SHP77 (cell line): ENCODE measurements around the gene TXNDC5.
"Not testable (repeated sequence)": the region's sequence is repeated elsewhere in the genome, so short reads cannot be mapped to it uniquely, and the experiment has no call there.

Source experiments
- DNase-seq, 2 experiments: peaks; one replicate each; lab custom pipeline; 2025; lab: John Stamatoyannopoulos, UW

TXNDC5 gene

DNA sequence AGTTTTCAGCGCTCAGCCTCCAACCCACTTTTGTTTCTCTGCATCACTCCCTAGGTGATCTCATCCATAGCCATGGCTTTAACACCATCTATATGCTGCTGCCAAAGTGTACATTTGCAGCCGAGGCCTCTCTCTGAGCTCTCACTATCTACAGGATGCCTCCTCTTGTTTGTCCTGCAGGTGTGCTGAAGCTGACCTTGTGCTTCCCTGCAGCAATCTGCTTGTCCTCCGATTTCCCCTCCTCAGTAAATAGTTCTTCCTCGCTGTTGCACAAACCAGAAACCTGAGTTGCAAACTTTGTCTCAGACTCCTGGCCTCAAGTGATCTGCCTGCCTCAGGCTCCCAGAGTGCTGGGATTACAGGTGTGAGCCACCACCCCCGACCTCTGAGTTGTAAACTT is 3.7 kb upstream of the TXNDC5 start:
- DNase-seq: no peak

DNA sequence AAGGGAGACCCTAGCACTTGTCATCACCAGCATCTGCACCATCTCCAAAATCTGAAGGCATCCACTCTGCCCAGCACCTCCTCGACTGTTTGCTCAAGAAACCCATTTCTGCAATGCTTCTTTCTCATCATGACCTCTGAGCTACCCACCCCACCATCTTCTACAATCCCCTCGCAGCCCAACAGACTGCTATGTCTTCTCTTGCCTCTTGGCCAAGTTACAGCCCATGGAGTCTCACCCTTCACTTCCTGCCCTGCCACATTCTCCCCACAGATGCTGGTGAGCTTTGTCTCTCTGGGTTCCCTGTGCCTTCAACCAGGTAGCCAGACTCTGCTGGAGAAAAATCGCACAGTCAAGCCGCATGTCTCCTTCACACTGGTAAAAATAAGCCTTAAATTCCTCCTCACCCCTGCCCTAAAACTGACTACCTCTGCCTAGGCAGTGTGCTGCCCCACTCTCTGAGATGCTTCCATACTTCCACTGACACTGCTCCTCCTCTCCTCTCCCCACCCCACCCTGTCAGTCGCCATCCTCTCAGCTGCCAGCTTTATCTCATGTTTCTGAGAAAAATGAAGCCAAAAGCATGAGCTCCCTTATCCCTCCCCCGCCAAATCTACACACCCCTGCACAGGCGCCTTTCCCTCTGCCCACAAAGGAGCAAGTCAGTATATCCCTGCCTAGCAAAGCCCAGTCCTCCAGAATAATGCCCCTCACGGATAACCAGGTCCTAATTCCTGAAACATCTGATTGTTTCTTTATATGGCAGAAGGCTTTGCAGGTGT is 2.3 kb upstream of the TXNDC5 start:
- no peak for DNase-seq

DNA sequence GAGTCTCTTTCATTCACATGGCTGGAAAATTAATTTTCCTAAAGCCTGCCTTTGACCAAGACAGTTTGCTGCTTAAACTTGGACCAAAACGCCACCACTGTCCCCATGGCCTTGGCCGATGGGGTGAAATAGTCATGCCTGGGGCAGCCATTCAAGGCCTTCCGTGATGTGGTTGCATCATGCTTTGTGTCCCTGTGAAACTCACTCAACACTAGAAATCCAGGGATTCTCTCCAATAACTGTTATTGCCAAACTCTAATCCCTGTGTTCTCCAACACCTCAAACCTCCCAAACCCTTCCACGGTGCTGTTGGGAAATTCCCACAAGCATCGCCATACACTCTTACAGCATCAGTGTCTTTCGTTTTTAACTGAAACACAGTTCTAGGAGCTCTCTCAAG is 1.4 kb upstream of the TXNDC5 start:
- DNase-seq: no peak

DNA sequence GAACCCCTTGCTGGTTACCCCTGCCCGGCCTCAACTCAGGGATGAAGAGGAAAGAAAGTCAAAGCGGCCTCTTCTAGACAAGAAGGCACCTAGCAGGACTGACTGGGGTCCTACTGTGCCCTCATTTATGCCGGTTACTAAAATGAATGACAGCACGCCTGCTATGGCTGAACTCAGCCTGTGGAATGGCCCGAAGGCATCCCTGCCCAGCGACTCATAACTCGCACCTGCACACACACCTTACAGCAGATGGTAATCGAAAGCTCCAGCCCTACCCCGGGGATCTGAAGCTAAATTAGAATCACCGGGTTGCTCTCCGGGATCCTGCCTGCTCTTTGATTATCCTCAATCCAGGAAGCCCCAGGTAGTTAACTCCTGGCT is 747 bp upstream of the TXNDC5 start:
- DNase-seq: peak in 1 of 2 experiments; percentile 6

DNA sequence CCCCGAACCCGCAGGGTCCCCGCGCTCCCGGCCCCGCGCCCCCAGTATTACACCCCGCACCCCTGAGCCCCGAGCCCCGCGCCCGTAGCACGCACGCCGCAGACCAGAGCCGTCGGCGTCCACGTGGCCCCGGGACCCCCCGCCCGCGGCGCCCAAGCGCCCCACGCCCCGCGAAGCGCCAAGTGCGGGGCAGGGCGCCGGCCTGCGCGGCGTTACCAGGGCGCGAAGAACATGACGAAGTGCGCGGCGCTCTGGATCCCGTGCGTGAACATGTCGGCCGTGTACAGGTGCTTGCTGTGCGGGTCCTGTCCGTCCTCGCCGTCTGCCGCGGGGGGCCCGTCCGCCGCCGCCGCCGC is 312 bp downstream of the TXNDC5 start:
- no peak for DNase-seq

DNA sequence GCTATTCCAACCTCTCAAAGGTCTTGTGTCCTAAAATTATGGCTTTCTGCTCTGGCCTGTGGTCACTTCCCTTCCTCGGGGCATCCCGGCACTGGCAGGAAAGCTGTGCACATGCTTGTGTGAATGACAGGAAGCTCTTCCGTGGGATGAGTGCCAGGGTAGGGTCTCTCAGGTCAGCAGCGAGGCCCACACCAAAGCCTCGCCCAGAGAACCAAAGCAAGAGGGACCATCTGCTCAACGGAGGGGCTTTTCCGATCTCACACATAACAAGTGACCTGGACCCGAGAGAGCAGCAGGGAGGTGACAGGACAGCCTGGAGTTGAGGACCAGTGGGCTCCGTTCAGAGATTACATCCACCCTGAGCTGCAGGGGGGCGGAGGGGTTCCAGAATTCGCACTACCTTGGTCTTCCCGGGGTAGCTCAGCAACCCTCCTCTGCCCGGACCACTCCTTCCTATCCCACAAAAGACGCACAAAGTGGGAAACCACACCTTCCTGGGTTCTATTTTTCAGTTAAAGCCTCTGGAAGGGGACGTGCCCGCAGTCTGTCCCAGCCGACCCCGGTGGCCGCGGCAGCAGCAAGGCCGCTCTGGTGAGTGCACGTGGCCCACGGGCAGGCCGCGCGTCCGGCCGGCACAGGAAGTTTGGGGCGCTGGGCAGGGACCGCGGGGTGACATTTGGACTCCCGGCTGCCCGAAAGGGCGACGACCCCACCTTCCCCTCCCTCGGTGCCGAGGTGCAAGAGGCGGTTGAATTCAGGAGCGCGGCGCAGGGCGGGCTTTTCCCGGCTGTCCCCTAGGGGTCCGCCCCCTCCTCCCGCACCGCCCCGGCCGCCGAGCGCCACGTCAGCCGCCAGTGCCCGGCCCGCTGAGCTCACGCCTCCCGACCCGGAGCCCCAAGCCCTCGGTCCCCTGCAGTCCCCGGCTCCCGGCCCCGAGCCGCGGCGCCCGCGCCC is 988 bp downstream of the TXNDC5 start:
- peak; percentile 9 to 34 for DNase-seq

DNA sequence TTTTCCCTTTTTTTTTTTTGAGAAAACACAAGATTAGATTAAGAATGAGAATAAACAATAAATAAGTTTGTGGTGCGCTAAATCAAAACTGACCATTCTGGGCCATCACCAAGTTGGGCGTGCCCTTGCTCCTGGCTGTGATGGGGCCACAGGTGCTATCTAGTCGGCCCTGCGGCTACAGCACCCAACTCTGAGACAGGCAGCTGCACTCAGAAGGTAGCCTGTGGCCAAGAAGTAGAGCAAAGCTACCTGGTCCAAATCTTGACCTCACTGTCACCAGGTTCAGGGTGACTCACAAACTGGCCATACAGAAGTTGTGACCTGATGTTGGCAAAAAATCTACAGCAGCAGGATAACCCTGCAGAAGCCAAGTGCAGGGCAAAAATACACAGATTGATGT is 3.4 kb downstream of the TXNDC5 start:
- DNase-seq: no peak

DNA sequence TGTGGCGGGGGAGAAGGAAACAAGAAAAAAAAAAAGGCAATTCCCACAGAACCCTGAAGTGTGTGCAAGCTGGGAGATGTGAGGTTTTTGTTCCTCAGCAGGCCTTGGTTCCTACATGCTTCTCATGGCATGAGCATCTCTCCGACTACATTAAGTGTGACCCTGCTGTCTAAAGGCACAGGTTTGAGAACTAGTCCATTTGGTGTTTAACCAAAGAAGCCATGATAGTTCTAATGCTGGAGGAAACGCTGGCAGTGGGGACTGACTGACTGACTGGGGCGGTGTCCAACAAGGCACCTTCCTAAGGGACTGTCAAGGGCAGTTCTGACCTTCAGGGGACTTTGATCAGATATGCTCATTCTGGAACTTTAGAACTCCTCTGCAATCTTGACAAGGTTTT is 3.8 kb downstream of the TXNDC5 start:
- DNase-seq: no peak

DNA sequence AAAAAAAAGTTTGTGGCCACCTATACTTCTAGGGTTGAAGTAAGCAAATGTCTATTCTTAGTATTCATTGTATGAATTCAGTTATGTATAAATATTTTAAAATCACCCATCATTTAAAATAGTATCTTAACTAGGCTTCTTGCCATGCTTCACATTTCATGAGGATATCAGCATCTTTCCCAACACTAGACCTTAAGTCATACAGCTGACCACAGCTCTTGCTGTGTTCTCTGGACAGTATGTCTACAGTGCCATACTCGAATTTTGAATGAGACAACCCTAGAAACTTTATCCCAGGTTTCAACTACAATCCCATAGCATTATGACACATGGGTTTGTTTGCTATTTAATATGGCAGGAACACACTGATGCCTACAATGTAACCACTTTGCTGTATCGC is 5.2 kb downstream of the TXNDC5 start:
- DNase-seq: no peak

DNA sequence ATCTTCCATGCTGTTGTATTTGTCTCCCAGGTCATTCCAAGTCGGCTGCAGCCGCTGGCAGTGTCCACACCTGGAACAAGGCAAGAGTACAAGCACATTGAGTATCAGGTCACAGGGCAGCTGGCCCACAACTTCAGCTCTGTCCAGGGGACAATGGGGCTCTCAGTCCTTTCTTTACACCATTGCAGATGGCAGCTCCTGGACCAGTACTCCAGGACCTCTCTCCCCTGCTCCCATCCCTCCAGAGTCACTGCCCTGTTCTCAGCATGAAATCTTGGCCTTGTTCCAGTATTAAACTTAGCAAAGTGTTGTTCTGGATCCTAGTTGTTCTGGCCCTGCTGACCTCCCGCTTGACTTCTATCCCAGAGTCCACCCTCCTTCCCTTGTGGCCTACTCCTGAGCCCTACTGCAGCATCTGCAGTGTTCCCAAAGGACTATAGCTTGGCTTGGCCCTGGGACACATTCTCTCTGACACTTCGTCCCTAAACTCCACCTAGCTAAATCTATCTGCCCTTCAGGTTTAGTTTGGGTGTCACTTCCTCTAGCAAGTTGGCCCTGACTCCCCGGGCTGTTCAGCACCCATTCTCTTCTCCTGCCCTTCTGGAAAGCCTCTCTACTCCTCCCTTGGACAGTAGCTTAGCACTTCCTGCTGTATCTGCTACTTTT is 5.8 kb downstream of the TXNDC5 start:
- no peak for DNase-seq

DNA sequence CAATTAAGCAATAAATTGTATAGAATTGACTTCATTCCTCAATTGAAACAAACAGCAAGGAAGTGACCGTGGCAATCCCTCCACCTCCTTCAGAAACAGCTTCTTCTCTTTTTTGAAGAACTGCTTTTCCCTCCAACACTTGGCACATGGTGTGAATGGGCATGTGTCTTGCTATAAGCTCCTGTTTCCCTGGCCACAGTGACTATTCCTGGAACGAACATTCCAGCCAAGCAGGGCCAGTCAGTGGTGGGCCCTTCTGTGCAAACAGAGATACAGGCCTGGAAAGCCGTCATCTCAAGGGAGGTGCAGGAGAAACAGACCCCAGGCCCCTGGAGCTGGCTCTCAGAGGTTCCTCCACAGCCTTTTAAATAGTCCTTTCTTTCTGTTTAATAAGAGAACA is 6.9 kb downstream of the TXNDC5 start:
- no peak for DNase-seq

DNA sequence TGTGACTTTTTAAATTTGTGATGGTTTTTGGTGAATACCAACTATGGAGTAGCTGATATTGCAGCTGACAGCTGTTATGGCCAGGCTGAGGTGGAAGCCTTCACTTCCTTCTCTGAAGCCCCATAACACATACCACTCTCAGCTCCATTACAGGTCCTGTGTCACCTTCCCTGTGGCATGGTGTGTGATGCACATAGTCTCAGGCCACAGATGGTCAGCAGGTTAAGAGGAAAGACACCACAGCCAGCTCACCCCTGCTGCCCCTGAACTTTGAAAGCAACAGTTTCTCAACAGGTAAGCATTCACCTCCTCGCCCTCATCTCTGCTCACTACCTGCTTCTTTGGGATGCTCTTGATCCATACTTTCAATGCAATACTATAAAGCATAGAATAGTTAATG is 7.7 kb downstream of the TXNDC5 start:
- DNase-seq: no peak

DNA sequence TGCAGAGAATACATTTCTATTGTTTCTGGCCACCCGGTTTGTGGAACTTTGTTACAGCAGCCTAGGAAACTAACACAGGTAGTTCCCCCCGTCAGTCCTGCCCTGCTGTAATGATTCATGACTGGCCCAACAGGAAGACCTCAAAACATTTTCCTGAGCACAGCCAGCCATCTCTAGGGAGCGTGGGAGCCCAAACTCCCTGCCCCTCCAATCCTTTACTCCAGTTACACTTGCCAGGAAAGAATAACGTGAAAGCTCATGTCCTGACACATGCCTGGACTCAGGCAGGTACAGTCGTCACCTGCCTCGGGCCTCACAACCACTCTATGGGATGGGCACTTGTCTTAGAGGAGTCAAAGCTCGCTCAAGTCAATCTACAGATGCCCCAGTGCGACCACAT is 8.4 kb downstream of the TXNDC5 start:
- no peak for DNase-seq

DNA sequence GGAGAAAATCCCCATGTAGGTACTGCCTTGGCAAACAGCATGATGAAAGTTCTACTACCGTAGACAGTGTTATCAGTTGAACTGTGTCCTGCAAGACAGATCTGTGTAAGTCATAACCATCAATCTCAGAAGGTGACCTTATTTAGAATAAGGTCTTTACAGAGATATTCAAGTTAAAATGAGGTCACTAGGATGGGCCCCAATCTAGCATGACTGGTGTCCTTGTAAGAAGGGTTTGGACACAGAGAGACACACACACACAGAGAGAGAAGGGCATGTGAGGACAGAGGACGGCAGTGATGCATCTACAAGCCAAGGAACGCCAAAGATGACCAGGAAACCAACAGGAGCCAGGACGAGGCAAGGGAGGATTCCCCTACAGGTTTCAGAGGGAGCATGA is 8.8 kb downstream of the TXNDC5 start:
- DNase-seq: no peak

DNA sequence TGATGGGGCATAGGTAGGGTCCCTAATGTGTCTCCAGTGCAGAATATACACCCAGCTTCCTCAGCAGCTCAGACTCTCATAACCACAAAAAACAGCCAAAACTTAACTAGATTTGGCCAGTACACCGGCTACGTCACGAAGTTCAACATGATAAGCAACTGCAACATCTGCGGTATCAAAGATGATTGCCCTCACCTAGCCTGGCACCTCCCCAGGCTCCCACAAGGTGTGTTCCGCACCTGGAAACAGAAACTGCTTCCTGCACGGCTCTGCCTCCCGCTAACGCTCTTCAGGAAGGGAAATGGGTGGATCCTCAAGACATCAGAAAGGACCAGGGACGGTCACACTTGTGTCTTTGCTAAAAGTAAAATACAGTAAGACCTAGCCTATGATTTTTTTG is 9.5 kb downstream of the TXNDC5 start:
- no peak for DNase-seq

DNA sequence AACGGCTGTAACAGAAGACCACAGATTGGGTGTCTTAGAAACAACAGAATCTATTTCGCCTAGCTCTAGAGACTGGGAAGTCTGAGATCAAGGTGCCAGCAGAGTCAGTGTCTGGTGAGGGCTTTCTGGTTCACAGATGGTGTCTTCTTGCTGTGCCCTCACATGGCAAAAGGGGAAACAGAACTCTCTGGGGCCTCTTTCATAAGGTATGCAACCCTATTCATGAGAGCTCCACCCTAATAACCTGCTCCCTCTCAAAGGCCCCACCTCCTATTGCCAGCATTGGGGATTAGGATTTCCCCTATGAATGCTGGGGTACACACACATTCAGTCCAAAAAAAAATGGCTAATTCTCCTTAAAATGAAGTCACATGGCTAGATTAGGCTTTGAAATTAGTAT is 10.0 kb downstream of the TXNDC5 start:
- no peak for DNase-seq

DNA sequence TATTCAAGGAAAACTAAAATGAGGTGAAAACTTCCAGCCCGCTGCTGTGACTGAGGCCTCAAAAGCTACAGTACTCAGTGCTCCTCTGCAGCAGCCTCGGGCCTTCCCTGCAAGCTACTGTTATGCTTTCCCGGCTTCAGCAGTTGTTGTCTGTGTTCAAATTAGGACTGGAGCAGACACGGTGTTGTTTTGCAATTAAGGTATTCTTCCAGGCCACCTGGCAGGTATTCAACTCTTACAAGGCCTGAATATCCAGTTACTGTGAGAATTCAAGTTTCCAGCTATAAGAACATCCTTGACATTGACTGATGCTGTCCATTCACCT is 10.7 kb downstream of the TXNDC5 start:
- no peak for DNase-seq

DNA sequence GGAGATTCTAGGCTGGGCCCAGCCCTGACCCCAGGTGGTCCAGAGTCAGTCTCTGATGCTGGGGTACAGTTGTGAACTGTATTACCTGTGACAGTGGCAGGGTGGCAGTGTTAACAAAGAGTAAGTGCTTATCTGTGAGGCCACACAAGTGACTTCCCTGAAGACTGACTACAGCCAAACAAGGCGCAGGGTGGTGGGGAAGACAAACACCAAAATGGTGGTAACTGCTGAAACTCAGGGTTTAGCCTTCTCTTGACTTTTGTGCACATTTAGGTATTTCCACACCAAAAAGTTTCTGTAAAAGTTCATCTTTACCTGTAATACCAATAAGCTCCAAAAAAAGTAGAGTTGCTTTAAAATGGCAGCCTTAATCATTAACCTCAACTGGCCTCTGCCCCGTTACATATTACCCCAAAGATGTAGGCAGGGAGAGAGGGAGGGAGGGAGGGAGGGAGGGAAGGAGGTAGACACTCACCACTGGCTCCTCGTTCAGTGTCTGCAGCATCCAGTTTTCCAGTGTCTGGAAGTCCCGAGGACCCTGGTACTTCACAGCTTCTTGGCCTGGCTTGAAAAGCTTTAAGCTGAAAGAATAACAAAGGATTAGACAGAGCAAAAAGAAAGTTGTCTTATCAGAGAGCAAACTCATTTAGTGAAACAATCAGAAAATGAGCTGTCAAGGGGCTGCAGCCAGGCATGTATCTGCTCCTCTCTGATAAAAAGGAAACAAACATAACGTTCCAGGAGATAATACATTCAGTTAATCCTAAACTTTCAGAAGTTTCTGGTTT is 11.3 kb downstream of the TXNDC5 start:
- DNase-seq: peak in 1 of 2 experiments; percentile 1

DNA sequence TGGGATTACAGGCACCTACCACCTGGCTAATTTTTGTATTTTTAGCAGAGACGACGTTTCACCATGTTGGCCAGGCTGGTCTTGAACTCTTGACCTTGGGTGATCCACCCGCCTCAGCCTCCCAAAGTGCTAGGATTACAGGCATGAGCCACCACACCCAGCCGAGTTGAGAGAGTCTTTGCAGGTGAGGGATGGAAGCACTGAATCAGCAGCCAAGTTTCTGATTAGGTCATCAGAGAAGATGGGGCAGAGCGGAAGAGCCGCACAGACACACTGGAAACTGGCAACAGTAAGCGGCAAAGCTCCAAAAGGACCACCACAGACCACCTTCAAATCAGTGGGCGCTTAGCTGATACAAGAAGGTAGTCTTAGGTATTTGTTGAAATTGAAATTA is 12.4 kb downstream of the TXNDC5 start:
- not testable (repeated sequence) for DNase-seq

DNA sequence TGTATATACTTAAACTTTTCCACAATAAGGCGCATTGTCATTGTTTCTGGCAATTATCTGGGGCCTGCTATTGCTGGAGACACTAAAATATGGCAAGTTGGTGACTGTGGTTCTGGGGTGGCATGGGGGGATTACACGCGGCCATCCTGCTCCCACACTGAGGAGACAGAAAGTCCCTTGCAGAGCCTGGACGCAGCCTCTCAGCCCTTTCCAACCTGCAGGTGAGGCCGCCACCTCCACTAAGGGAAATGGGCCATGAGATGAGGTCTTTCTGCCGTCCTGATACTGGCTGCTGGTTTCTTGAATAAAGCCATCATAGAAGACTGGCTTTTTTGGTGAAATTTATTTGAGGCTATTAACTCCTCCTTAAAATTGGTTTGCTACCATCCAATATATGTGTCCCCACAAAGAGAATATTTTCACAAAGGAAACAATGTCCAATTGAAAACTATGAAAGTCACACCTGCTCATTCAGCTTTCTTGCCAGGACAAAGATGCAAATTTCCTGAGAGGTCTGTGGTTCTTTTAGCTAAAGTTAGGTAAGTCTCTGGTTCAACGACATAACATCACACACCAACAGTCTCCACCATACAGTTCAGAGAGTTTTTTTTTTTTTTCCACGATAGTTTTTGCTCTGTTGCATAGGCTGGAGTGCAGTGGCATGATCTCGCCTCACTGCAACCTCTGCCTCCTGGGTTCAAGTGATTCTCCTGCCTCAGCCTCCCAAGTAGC is 13.0 kb downstream of the TXNDC5 start:
- DNase-seq: no peak

DNA sequence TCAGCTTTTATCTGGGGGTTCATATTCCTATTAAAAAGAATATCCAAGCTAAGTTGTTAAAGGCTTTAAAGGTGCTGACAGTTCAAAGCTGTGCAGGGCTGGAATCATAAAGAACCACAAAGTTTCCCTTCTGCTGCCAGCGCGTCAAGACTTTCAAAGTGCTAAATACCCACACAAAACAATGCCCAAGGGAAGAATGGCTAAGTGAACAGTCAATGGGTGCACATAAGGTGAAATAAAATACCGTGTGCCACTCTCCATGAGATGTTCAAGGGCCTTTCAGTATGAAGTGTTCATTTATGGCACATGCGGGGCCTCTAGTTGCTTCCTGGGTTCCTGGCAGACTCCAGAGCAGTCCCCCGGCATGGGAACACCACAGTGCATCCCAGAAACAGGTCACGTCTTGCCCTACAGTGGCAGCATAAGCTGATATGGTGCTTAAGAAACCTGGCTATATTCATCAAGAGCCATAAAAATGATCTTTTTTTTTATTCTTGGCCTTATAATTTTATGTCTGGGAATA is 14.1 kb downstream of the TXNDC5 start:
- DNase-seq: no peak
